HCT116 (cell line): ENCODE results near the gene HSPA13. TPM values are rescaled to one million over a fixed set of nuclear protein-coding genes. Genes with fewer than 3 reads are reported as not detected.
A peak's percentile ranks its signal among the peaks of the same experiment; 100 is the strongest.

Experiments
- ATAC-seq: fragments of 200-7000 bp; cut with Tn5 transposase; 2 replicates; pipeline ENCODE4 v1.9.1; 2020; ENCODE audit warnings: mild to moderate bottlenecking, moderate library complexity
- BruUV-seq: library from RNA; stranded (reverse); fragments of 400-500 nt; replicated peaks from 2 replicates; lab custom pipeline; 2021; lab: Mats Ljungman, UMichigan
- CTCF ChIA-PET: fragments of 300-600 bp; sonication (Branson Sonifier 250); formaldehyde crosslinking; loops from one replicate; lab custom pipeline; 2021; ENCODE audit warnings: antibody characterized with exemption; lab: Charles Lee
- POLR2A ChIA-PET: fragments of 300-600, 350-600 bp; sonication (Branson Sonifier 250); formaldehyde crosslinking; loops from one replicate; lab custom pipeline; 2021; ENCODE audit warnings: antibody characterized with exemption; lab: Charles Lee
- RAD21 ChIA-PET, 2 experiments: fragments of 300-600 bp; sonication (Branson Sonifier 250); formaldehyde crosslinking; loops; one replicate each; lab custom pipeline; 2023; ENCODE audit warnings: low total read pairs in 2 of 2; ENCODE audit not compliant: uncharacterized antibody in 2 of 2, unreplicated experiment in 2 of 2, low non-redundant PET in 1 of 2; lab: Charles Lee
- DNase-seq: peaks from one replicate; pipeline ENCODE4 v3.0.0-alpha.2; 2010; ENCODE audit warnings: low read depth, low spot score
- H2AFZ ChIP-seq: fragments of 200-600 bp; shearing (Covaris generic), sonication (generic); 2 replicates; pipeline ENCODE4 v1.6.1; 2017; ENCODE audit warnings: low read depth, mixed run types, mixed read lengths, antibody characterized with exemption, low read length; ENCODE audit not compliant: poor library complexity, severe bottlenecking
- H3K27ac ChIP-seq: 2 replicates; pipeline ENCODE4 v1.5.1; 2012; ENCODE audit warnings: low read depth, low read length
- H3K27me3 ChIP-seq: fragments of 200-600 bp; sonication (generic); 2 replicates; pipeline ENCODE4 v1.6.1; 2016; ENCODE audit warnings: mixed run types, low read length, mixed read lengths; ENCODE audit not compliant: insufficient read depth
- H3K36me3 ChIP-seq, 2 experiments: fragments of 200-500 bp in 1 of 2; fragments of 200-600 bp in 1 of 2; sonication (Bioruptor generic) in 1 of 2; sonication (generic) in 1 of 2; 2 replicates each; pipeline versions ENCODE4 v1.5.1 to v1.6.1; 2014 to 2016; ENCODE audit warnings: low read length in 2 of 2, inconsistent platforms in 1 of 2, mixed read lengths in 1 of 2, mixed run types in 1 of 2; ENCODE audit not compliant: insufficient read depth in 2 of 2, control insufficient read depth in 1 of 2
- H3K4me1 ChIP-seq, 2 experiments: fragments of 200-600 bp in 1 of 2; sonication (generic) in 1 of 2; 2 replicates each; pipeline versions ENCODE4 v1.5.1 to v1.6.1; 2012 to 2017; ENCODE audit warnings: low read length in 2 of 2, inconsistent platforms in 1 of 2, mild to moderate bottlenecking in 1 of 2, mixed read lengths in 1 of 2, mixed run types in 1 of 2, moderate library complexity in 1 of 2; ENCODE audit not compliant: insufficient read depth in 2 of 2, control insufficient read depth in 1 of 2
- H3K4me2 ChIP-seq: fragments of 200-600 bp; sonication (generic); 2 replicates; pipeline ENCODE4 v1.6.1; 2017; ENCODE audit warnings: mixed run types, low read length, mixed read lengths
- H3K4me3 ChIP-seq, 2 experiments: fragments of 200-600 bp in 1 of 2; sonication (generic) in 1 of 2; replicated peaks in 1 of 2; 2 replicates each; pipeline ENCODE4 v1.5.1; 2011 to 2016; ENCODE audit warnings: low read length in 2 of 2, control low read depth in 1 of 2, low read depth in 1 of 2, mild to moderate bottlenecking in 1 of 2, mixed read lengths in 1 of 2, mixed run types in 1 of 2
- H3K79me2 ChIP-seq: fragments of 200-600 bp; sonication (generic); 2 replicates; pipeline ENCODE4 v1.6.1; 2017; ENCODE audit warnings: mild to moderate bottlenecking, mixed run types, low read length, moderate library complexity, mixed read lengths; ENCODE audit not compliant: insufficient read depth
- H3K9ac ChIP-seq: fragments of 200-600 bp; sonication (generic); 2 replicates; pipeline ENCODE4 v1.6.1; 2016; ENCODE audit warnings: low read length, mixed read lengths
- H3K9me2 ChIP-seq: fragments of 200-600 bp; sonication (generic), shearing (Covaris generic); 2 replicates; pipeline ENCODE4 v1.6.1; 2017; ENCODE audit warnings: mixed run types, mild to moderate bottlenecking, moderate library complexity; ENCODE audit not compliant: insufficient read depth
- H3K9me3 ChIP-seq, 2 experiments: fragments of 200-500 bp in 1 of 2; fragments of 200-600 bp in 1 of 2; sonication (Bioruptor generic) in 1 of 2; sonication (generic) in 1 of 2; 2 replicates each; pipeline ENCODE4 v1.6.1; 2014 to 2017; ENCODE audit warnings: low read length in 2 of 2, mixed read lengths in 2 of 2, inconsistent platforms in 1 of 2, low read depth in 1 of 2, mild to moderate bottlenecking in 1 of 2, mixed run types in 1 of 2, moderate library complexity in 1 of 2; ENCODE audit not compliant: control insufficient read depth in 1 of 2, insufficient read depth in 1 of 2
- H4K20me1 ChIP-seq: fragments of 200-600 bp; sonication (generic), shearing (Covaris generic); 2 replicates; pipeline ENCODE4 v1.6.1; 2017; ENCODE audit warnings: mixed run types, mild to moderate bottlenecking, moderate library complexity; ENCODE audit not compliant: insufficient read depth
- CBX3 ChIP-seq: IDR thresholded peaks from 2 replicates; pipeline ENCODE4 v1.6.1; 2012; ENCODE audit warnings: low read depth
- CTCF ChIP-seq, 3 experiments: fragments of 200-600 bp in 1 of 3; sonication (generic) in 1 of 3; IDR thresholded peaks in 2 of 3; conservative IDR thresholded peaks in 1 of 3; 2 replicates each; pipeline ENCODE4 v1.5.1; 2012 to 2017; ENCODE audit warnings: low read depth in 2 of 3, low read length in 2 of 3, antibody characterized with exemption in 1 of 3, borderline replicate concordance in 1 of 3, control low read depth in 1 of 3, mild to moderate bottlenecking in 1 of 3, mixed read lengths in 1 of 3, mixed run types in 1 of 3, moderate library complexity in 1 of 3; ENCODE audit not compliant: insufficient read depth in 1 of 3
- POLR2A ChIP-seq: IDR thresholded peaks from 2 replicates; pipeline ENCODE4 v1.7.0; 2011; ENCODE audit warnings: borderline replicate concordance; ENCODE audit not compliant: insufficient read depth, insufficient read length; ENCODE audit errors: extremely low read depth
- POLR2AphosphoS5 ChIP-seq: IDR thresholded peaks from 2 replicates; pipeline ENCODE4 v1.6.1; 2011; ENCODE audit warnings: mild to moderate bottlenecking, low read depth, low read length, moderate library complexity
- ZFX ChIP-seq: fragments of 450-650 bp; IDR thresholded peaks from 2 replicates; pipeline ENCODE4 v1.6.1; 2017
- ZNF274 ChIP-seq: fragments of 200-500 bp; sonication (Bioruptor generic); IDR thresholded peaks from 2 replicates; pipeline ENCODE4 v1.6.1; 2014; ENCODE audit warnings: mild to moderate bottlenecking, low read depth, low read length, inconsistent platforms
- intact Hi-C: fragments of 100-400 bp; cut with micrococcal nuclease; formaldehyde crosslinking; loops from 2 replicates; pipeline ENCODE4 v1.10.0; 2022
- total RNA-seq: library from RNA; stranded (reverse); gene quantifications from one replicate; pipeline ENCODE4 v1.2.1, GENCODE V29; 2021; ENCODE audit not compliant: unreplicated experiment

The HSPA13 gene
- total RNA-seq, 1 experiment from 2014 or later = 32.7 TPM

- Histone ChIP-seq H3K9ac (peak overlapping the region; percentile 70), H3K79me2 (peaks cover 30% of the 10 kb centered on the region), H3K4me3 (peak overlapping the region; percentile 83 to 90), H3K36me3 (peaks cover 7 to 16% of the 10 kb centered on the region in 2 experiments; a peak in 3 of 4 replicates), H3K9me2 (no peaks in the 10 kb centered on the region), H3K4me2 (peak overlapping the region; percentile 89), H3K9me3 (no peaks in the 10 kb centered on the region), H3K4me1 (peaks cover 14 to 15% of the 10 kb centered on the region in 2 experiments), H4K20me1 (no peaks in the 10 kb centered on the region), H3K27me3 (no peaks in the 10 kb centered on the region), H3K27ac (peak overlapping the region; percentile 71), H2AFZ (no peak overlapping the region)
- DNase-seq (no peak), ATAC-seq (no peak)
- CTCF ChIA-PET = interaction anchor here (1.4 kb wide), 1 partner anchor 17 kb away, joined by 3 read pairs; no protein-coding TSS in a partner anchor
- POLR2A ChIA-PET = no interaction called here
- TF ChIP-seq ZFX (no peak), CBX3 (no peak), ZNF274 (no peak), CTCF (IDR thresholded peaks at IDR 0.05 in 2 of 3, conservative IDR thresholded peaks at IDR 0.05 in 1 of 3; ENCODE audit: borderline replicate concordance in 1 of 3, insufficient read depth in 1 of 3, low read depth in 2 of 3, low read length in 2 of 3) (peak in 1 of 3 experiments; percentile 3; a peak in 1 of 6 replicates), POLR2A (no peak)
- intact Hi-C loops = no loop called here
- RAD21 ChIA-PET = no interaction called here
- BruUV-seq = no TSS peak
Observed at GRCh38 chr21:14382486-14382834, 486 bp downstream of the HSPA13 start.

- no peak for DNase-seq
- CTCF ChIA-PET = no interaction called here
- H3K9me3 ChIP-seq = no peaks in the 10 kb centered on the region
- no peak for TF ChIP-seq POLR2AphosphoS5
- TF ChIP-seq CTCF (IDR thresholded peaks at IDR 0.05 in 2 of 3, conservative IDR thresholded peaks at IDR 0.05 in 1 of 3; ENCODE audit: borderline replicate concordance in 1 of 3, insufficient read depth in 1 of 3, low read depth in 2 of 3, low read length in 2 of 3) = peak in 2 of 3 experiments; percentile 24 to 30; a peak in 1 of 6 replicates
- TF ChIP-seq, all 23 proteins: peak for 1
- ChIA-PET RAD21 (no interaction called here), POLR2A (no interaction called here)
- H3K9me2 ChIP-seq = no peaks in the 10 kb centered on the region
- H3K27me3 ChIP-seq = no peaks in the 10 kb centered on the region
- peaks cover under 1 to 4% of the 10 kb centered on the region in 2 experiments for H3K4me1 ChIP-seq
- no peak overlapping the region for H2AFZ ChIP-seq
- no peaks in the 10 kb centered on the region for H4K20me1 ChIP-seq
- H3K9ac ChIP-seq = no peak overlapping the region
- H3K4me2 ChIP-seq = no peak overlapping the region
- ATAC-seq = peak; percentile 47; the same call in 1 of the 2 replicates
- peaks cover 16 to 54% of the 10 kb centered on the region in 2 experiments; a peak in 3 of 4 replicates for H3K36me3 ChIP-seq
- peaks cover 22% of the 10 kb centered on the region for H3K79me2 ChIP-seq
- BruUV-seq = no TSS peak
- H3K4me3 ChIP-seq = no peak overlapping the region
- intact Hi-C loops = no loop called here
- no peak overlapping the region for H3K27ac ChIP-seq
Observed at GRCh38 chr21:14376854-14377253, 6.1 kb downstream of the HSPA13 start.
